Measurements from ENCODE around the gene RPRD1B. TPM values are rescaled to one million over a fixed set of nuclear protein-coding genes. Genes with fewer than 3 reads are reported as not detected.

RPRD1B gene
- polyA plus RNA-seq, 1 of the 3 experiments (the other 2 are of a cell fraction): 11.8 TPM

GRCh38 chr20:37999526-38000263 lies 33.9 kb upstream of the RPRD1B start:
- H3K27me3 ChIP-seq (ENCODE audit: insufficient read depth): no peaks in the 10 kb centered on the region
- DNase-seq: no peak
- H3K79me2 ChIP-seq (ENCODE audit: insufficient read depth): 0 out of 2 replicates have a peak, but pooled peaks cover 5% of the 10 kb centered on the region
- H3K4me1 ChIP-seq (ENCODE audit: control insufficient read depth in 1 of 2, insufficient read depth in 2 of 2, low read depth in 1 of 2, low read length in 1 of 2): peaks cover 7 to 18% of the 10 kb centered on the region in 2 experiments; a peak in 3 of 4 replicates
- no peak overlapping the region for H2AFZ ChIP-seq (ENCODE audit: low read depth)
- TF ChIP-seq EZH2phosphoT487 (IDR thresholded peaks at IDR 0.05; ENCODE audit: borderline replicate concordance, low read depth): no peak
- no peak for TF ChIP-seq TEAD4 (IDR thresholded peaks at IDR 0.05; ENCODE audit: borderline replicate concordance, insufficient read depth)
- TF ChIP-seq RFX5 (IDR thresholded peaks at IDR 0.05; ENCODE audit: low read length): no peak
- TF ChIP-seq, protein P1, sequence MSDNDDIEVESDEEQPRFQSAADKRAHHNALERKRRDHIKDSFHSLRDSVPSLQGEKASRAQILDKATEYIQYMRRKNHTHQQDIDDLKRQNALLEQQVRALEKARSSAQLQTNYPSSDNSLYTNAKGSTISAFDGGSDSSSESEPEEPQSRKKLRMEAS (IDR thresholded peaks at IDR 0.05; ENCODE audit: low read depth): no peak
- no peak for TF ChIP-seq GABPA (IDR thresholded peaks at IDR 0.05; ENCODE audit: low read depth)
- H3K4me2 ChIP-seq: no peak overlapping the region
- H3K4me3 ChIP-seq (ENCODE audit: low read depth in 2 of 2, low read length in 1 of 2): no peak overlapping the region
- WGBS (ENCODE audit: low lambda C conversion rate): 95% methylated on average over 15 of the region's 15 CpGs
- H3K9me3 ChIP-seq: no peaks in the 10 kb centered on the region
- ChIA-PET CTCF (interaction anchor here (0.9 to 2.3 kb wide), 6 partner anchors 8 to 440 kb away, joined by 3 to 18 read pairs (median 3); no protein-coding TSS in a partner anchor), POLR2A (no interaction called here)
- H3K9me2 ChIP-seq: no peaks in the 10 kb centered on the region
- no peak overlapping the region for H3K27ac ChIP-seq (ENCODE audit: low read depth in 2 of 2, low read length in 1 of 2)
- H3F3A ChIP-seq (replicated peaks; ENCODE audit: insufficient read depth): peaks cover 21% of the 10 kb centered on the region
- no peak overlapping the region for H3K9ac ChIP-seq
- H3K36me3 ChIP-seq (replicated peaks in 1 of 2; ENCODE audit: control insufficient read depth in 1 of 2, insufficient read depth in 2 of 2, low read length in 1 of 2): peaks cover 30 to 68% of the 10 kb centered on the region in 2 experiments
- peaks cover 6% of the 10 kb centered on the region; the same call in 1 of the 2 replicates for H4K20me1 ChIP-seq (ENCODE audit: insufficient read depth)

- peaks cover 6% of the 10 kb centered on the region; the same call in 1 of the 2 replicates for H4K20me1 ChIP-seq (ENCODE audit: insufficient read depth)
- H3F3A ChIP-seq (replicated peaks; ENCODE audit: insufficient read depth): peaks cover 25% of the 10 kb centered on the region
- ChIA-PET CTCF (interaction anchor here (1.2 to 1.8 kb wide), 2 partner anchors 12 to 97 kb away, joined by 3 to 5 read pairs; partner anchors contain the start of gene VSTM2L), POLR2A (no interaction called here)
- no peaks in the 10 kb centered on the region for H3K27me3 ChIP-seq (ENCODE audit: insufficient read depth)
- H3K9me2 ChIP-seq: no peaks in the 10 kb centered on the region
- no peaks in the 10 kb centered on the region for H3K9me3 ChIP-seq
- 0 out of 2 replicates have a peak, but pooled peaks cover 5% of the 10 kb centered on the region for H3K79me2 ChIP-seq (ENCODE audit: insufficient read depth)
- H3K9ac ChIP-seq: no peak overlapping the region
- H3K4me1 ChIP-seq (ENCODE audit: control insufficient read depth in 1 of 2, insufficient read depth in 2 of 2, low read depth in 1 of 2, low read length in 1 of 2): peaks cover 7 to 18% of the 10 kb centered on the region in 2 experiments; a peak in 3 of 4 replicates
- H3K36me3 ChIP-seq (replicated peaks in 1 of 2; ENCODE audit: control insufficient read depth in 1 of 2, insufficient read depth in 2 of 2, low read length in 1 of 2): peaks cover 30 to 66% of the 10 kb centered on the region in 2 experiments
- no peak overlapping the region for H2AFZ ChIP-seq (ENCODE audit: low read depth)
- no peak overlapping the region for H3K4me3 ChIP-seq (ENCODE audit: low read depth in 2 of 2, low read length in 1 of 2)
- no peak for DNase-seq
- H3K4me2 ChIP-seq: no peak overlapping the region
- WGBS (ENCODE audit: low lambda C conversion rate): 99% methylated on average over 13 of the region's 13 CpGs
- TF ChIP-seq GATA2 (CRISPR knock-in tag; IDR thresholded peaks at IDR 0.05): no peak
- no peak for TF ChIP-seq TCF12 (IDR thresholded peaks at IDR 0.05)
- no peak for TF ChIP-seq GABPA (IDR thresholded peaks at IDR 0.05; ENCODE audit: low read depth)
- no peak for TF ChIP-seq CHD2 (IDR thresholded peaks at IDR 0.05; ENCODE audit: low read length, partially characterized antibody)
- TF ChIP-seq MXI1 (IDR thresholded peaks at IDR 0.05; ENCODE audit: low read depth, low read length): no peak
- TF ChIP-seq NFIC (IDR thresholded peaks at IDR 0.05; ENCODE audit: borderline replicate concordance): no peak
- TF ChIP-seq FOXM1 (IDR thresholded peaks at IDR 0.05; ENCODE audit: low read depth): no peak
- no peak for TF ChIP-seq FOXJ3 (CRISPR knock-in tag; IDR thresholded peaks at IDR 0.05)
- TF ChIP-seq EZH2phosphoT487 (IDR thresholded peaks at IDR 0.05; ENCODE audit: borderline replicate concordance, low read depth): no peak
- no peak for TF ChIP-seq TEAD4 (IDR thresholded peaks at IDR 0.05; ENCODE audit: borderline replicate concordance, insufficient read depth)
- TF ChIP-seq, protein P2, sequence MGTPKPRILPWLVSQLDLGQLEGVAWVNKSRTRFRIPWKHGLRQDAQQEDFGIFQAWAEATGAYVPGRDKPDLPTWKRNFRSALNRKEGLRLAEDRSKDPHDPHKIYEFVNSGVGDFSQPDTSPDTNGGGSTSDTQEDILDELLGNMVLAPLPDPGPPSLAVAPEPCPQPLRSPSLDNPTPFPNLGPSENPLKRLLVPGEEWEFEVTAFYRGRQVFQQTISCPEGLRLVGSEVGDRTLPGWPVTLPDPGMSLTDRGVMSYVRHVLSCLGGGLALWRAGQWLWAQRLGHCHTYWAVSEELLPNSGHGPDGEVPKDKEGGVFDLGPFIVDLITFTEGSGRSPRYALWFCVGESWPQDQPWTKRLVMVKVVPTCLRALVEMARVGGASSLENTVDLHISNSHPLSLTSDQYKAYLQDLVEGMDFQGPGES (IDR thresholded peaks at IDR 0.05; ENCODE audit: low read depth, low read length): no peak
- no peak for TF ChIP-seq EP300 (IDR thresholded peaks at IDR 0.05; ENCODE audit: borderline replicate concordance in 1 of 2, low read depth in 1 of 2, low read length in 1 of 2)
- no peak for TF ChIP-seq FOSL2 (IDR thresholded peaks at IDR 0.05; ENCODE audit: borderline replicate concordance, low read depth)
- no peak for TF ChIP-seq JUND (IDR thresholded peaks at IDR 0.05)
- no peak for TF ChIP-seq POLR2AphosphoS5 (IDR thresholded peaks at IDR 0.05; ENCODE audit: low read depth, low read length)
- no peak for TF ChIP-seq SMC3 (IDR thresholded peaks at IDR 0.05; ENCODE audit: low read depth, low read length)
- no peak for TF ChIP-seq ZBTB33 (IDR thresholded peaks at IDR 0.05; ENCODE audit: borderline replicate concordance, low read depth)
- TF ChIP-seq PBX3 (IDR thresholded peaks at IDR 0.05): no peak
- no peak for TF ChIP-seq YY1 (IDR thresholded peaks at IDR 0.05; ENCODE audit: low read depth)
- no peak overlapping the region for H3K27ac ChIP-seq (ENCODE audit: low read depth in 2 of 2, low read length in 1 of 2)
These were observed 33.3 kb upstream of the RPRD1B start for GRCh38 chr20:38000293-38000692.
